Measurements from ENCODE around the gene BMPR1A.

Gene BMPR1A

GRCh38 chr10:86763404-86763803, 7.0 kb downstream of the BMPR1A start:
- no peak for DNase-seq (ENCODE audit: low read depth, low spot score)

- no peak for DNase-seq (ENCODE audit: low read depth, low spot score)
These were observed 9.1 kb downstream of the BMPR1A start for GRCh38 chr10:86765548-86765947.

DNA sequence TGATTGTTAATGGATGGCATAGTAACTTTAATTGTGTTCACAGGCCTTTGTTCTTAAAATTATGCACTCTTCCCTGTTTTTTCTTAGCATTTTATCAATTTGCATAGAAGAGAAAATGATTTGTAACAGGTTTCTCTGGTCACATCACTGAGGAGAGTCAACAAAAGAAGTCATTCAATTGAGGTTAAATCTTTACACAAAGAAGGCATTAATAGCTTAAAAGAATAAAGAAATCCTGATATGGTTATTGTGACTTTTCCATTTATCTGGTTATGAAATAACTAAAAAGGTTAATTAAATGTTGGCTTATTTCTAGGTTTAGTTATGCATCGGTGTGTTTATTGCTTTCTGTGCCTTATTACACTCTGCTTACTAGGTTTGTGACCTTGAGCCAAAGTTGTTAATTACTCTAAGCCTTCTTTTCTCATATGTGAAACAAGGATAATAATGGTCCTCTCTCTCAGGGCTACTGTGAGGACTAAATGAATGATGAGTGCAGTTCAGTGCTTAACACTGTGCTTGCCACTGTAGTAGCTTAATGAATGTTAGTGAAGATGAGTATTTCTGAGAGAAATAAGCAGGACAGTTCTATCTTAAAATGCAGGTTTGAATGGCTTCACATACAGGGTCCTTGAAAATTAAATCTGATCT, 12.1 kb downstream of the BMPR1A start:
- DNase-seq (ENCODE audit: low read depth, low spot score) = no peak

- DNase-seq (ENCODE audit: low read depth, low spot score) = no peak
These were observed 13.6 kb downstream of the BMPR1A start for GRCh38 chr10:86769991-86770390.

- no peak for DNase-seq (ENCODE audit: low read depth, low spot score)
These were observed 14.1 kb downstream of the BMPR1A start for GRCh38 chr10:86770412-86770960.

DNA sequence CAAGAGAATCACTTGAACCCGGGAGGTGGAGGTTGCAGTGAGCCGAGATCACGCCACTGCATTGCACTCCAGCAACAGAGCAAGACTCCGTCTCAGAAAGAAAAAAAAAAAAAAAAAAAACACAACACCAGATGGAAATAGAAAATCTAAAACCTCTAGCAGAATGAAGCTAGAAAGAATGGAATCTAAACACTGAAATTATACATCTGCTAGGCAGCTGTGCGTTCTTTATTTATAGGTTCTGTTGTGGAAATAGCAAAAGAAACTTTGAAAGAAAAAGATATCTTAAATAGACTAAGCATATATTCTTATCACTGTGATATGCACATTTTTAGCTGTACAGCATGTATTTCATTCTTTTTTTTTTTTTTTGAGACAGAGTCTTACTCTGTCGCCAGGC, 17.1 kb downstream of the BMPR1A start:
- DNase-seq (ENCODE audit: low read depth, low spot score) = no peak

DNA sequence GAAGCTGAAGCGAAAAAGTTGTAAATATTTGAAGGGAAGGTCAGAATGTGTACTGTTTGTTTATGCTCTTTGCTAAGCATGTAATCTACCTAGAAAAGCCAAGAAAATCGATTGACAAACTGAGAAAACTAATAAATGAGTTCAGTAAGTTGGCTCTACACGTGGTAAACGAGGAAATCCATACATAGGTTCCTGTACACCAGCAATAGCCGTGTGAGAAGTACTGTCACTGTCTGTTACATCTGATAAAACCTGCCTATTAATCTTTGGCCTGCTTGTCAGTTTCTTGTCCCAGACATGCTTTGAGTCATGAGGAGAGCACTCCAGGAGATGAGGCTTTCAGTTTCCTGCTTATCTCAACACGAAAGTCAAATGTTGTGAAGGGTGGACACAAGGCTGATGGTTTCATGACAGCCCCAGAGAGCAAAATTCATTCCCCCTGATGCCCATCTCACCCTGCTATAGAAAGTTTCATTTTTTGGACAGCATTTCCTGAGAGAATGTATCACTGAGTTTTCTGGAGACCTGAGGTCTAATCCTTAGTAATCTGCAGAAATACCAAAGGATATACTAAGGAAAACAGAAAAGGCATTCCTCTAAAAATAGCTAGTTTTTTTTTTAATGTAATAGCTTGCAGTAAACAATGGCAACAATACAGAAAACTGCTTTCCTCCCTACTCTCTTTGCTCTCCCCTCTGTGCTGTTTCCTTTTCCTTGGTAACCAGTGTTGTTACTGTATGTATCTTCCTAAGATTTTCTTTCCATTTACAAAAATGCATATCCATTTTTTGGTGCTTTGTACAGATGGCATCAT, 18.8 kb downstream of the BMPR1A start:
- DNase-seq (ENCODE audit: low read depth, low spot score) = no peak

GRCh38 chr10:86775870-86776180, 19.4 kb downstream of the BMPR1A start:
- DNase-seq (ENCODE audit: low read depth, low spot score) = no peak

- DNase-seq (ENCODE audit: low read depth, low spot score) = no peak
These were observed 23.0 kb downstream of the BMPR1A start for GRCh38 chr10:86779220-86780017.

GRCh38 chr10:86782701-86783418, 26.4 kb downstream of the BMPR1A start:
- no peak for DNase-seq (ENCODE audit: low read depth, low spot score)

DNA sequence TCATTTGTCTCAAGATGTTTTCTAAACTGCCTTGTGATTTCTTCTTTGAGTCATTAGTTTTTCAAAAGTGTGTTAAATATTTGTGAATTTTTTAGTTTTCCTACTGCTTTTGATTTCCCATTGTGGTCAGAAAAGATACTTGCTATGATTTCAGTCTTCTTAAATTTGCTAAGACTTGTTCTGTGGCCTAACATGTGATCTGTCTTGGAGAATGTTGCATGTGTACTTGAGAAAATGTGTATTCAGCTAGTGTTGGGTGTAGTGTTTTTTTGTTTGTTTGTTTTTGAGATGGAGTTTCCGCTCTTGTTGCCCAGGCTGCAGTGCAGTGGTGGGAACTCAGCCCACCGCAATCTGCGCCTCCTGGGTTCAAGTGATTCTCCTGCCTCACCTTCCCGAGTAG, 28.6 kb downstream of the BMPR1A start:
- no peak for DNase-seq (ENCODE audit: low read depth, low spot score)

DNA sequence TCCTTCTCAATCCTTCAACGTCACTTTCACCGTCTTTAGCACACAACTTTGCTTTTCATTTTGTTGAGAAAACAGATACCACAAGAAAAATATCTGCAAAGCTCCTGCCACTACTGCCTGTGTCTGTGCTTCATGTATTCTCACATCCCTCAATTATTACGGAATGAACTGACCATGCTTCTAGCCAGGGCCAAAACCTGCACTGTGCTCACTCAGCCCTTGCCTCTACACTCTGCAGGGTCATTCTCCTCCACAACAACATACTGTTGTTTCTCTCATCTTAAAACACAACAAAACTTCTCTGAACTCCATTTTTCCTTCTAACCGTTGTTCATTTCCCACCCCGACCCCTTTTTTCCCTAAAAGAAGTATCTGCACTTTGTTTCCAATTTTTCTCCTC, 29.5 kb downstream of the BMPR1A start:
- DNase-seq (ENCODE audit: low read depth, low spot score) = no peak

- DNase-seq (ENCODE audit: low read depth, low spot score) = no peak
These were observed 29.9 kb downstream of the BMPR1A start for GRCh38 chr10:86786368-86786767.

GRCh38 chr10:86790394-86790793, 34.0 kb downstream of the BMPR1A start:
- DNase-seq (ENCODE audit: low read depth, low spot score) = no peak

GRCh38 chr10:86792461-86793167, 36.2 kb downstream of the BMPR1A start:
- DNase-seq (ENCODE audit: low read depth, low spot score) = no peak

DNA sequence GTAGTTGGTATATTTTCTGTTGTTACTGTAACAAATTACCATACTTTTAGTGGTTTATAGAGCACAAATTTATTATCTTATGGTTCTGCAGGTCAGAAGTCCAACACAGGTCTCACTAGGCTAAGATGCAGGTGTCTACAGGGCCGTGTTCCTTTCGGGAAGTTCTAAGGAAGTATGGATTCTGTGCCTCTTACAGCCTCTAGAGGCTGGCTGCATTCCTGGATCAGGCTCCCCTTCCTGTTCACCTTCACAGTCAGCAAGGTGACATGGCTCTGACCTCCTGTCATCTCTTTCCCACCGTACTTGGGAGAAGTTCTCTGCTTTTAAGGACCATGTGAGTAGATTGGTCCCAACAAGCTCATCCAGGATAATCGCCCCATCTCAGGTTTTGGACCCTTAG, 37.3 kb downstream of the BMPR1A start:
- DNase-seq (ENCODE audit: low read depth, low spot score) = no peak

DNA sequence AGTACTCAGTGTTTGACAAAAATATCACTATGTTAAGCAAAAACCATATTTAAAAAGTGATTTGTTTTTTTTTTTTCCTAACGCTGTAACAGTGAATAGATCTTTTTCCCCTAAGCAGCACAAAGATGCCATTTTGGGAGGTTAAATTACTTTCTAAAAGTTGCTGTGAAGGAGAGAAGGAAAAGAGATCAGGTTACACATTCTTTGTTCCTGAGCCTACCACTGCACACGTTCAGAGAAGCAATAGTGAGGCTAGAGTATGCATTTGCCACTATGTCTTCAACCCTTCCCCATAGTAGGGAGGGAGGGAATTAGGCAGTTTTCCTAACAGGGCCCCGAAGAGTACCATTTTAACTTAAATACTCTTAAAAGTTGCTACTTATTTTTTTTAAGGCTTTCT, 38.9 kb downstream of the BMPR1A start:
- no peak for DNase-seq (ENCODE audit: low read depth, low spot score)

GRCh38 chr10:86798025-86798424, 41.6 kb downstream of the BMPR1A start:
- no peak for DNase-seq (ENCODE audit: low read depth, low spot score)

DNA sequence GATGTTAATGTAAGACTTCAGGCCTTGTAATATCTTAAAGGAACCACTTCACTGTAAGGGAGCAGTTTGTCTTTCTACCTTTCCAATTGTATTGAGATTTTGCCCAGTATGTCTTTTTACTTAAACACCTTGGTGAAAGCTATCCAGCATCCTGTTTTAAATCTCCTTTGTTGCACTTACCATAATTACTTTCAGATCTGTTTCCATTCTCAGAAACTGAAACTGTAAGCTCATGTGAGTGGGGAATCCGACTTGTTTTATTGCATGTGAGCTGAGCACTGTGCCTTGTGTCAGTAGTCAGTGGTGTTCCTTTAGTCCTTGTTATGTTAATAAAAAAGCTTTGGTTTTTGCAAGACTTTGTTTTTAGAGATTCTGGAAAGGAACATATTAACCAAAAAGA, 42.2 kb downstream of the BMPR1A start:
- DNase-seq (ENCODE audit: low read depth, low spot score) = no peak

DNA sequence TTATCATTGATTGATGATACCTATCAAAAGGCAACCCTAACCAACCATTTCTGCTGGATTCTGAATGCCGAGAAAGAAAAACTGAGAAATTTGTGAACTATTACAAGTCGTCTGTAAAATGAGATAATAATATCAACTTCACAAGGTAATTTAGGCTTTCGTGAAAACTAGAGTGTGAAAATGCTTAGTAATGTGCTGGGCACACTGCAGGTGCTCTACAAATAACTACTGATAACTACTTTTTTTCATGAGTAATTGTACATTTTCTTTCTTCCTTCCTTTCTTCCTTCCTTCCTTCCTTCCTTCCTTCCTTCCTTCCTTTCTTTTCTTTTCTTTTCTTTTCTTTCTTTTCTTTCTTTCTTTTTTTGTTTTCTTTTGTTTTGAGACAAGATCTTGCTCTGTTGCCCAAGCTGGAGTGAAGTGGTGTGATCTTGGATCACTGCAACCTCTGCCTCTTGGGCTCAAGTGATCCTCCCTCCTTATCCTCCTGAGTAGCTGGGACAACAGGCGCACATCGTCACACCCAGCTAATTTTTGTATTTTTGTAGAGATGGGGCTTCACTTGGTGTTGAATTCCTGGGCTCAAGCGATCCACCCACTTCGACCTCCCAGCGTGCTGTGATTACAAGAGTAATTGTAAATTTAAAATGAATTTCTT, 42.9 kb downstream of the BMPR1A start:
- no peak for DNase-seq (ENCODE audit: low read depth, low spot score)

DNA sequence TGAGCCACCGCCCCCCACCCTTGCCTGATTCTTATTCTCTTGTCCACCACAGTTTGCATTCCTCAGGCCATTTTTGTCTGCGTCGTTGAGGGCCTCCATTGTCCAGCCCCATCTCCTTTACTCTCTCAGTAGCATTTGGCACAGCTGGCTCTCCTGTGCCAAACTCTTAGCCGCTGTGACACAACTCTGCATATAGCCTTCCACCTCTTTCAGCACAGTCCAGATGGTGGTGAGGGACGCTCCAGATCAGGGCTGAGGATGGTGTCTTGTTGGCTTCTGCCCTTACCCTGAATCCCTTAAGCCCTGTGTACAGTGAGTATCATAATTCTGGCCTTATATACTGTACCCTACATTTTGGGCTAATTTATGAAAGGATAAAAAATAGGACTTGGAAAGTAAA, 45.6 kb downstream of the BMPR1A start:
- no peak for DNase-seq (ENCODE audit: low read depth, low spot score)

Data from activated naive CD8-positive, alpha-beta T cell treated with anti-CD3 and anti-CD28 coated beads, Interleukin-2, amount 50 U/mL, for 16 hours (primary cell).